Prostate gland (tissue), 2 donors: Measurements from ENCODE around the gene TAF5L. TPM values are rescaled to one million over a fixed set of nuclear protein-coding genes. Genes with fewer than 3 reads are reported as not detected.

Experiments
- DNase-seq: peaks from one replicate; pipeline ENCODE4 v3.0.0-alpha.2; 2019; ENCODE audit warnings: low spot score
- H3K27ac ChIP-seq, 2 donors: fragments of 200-600 bp; sonication (generic); 2 replicates each; pipeline ENCODE4 v1.5.1; 2017 to 2019
- H3K27me3 ChIP-seq: fragments of 200-600 bp; sonication (generic); replicated peaks from 2 replicates; pipeline ENCODE4 v1.5.1; 2019; ENCODE audit not compliant: insufficient read depth
- H3K36me3 ChIP-seq, 2 donors: fragments of 200-600 bp; sonication (generic); 1 replicate in 1 of 2; 2 replicates in 1 of 2; pipeline versions ENCODE4 v1.5.1 to v1.8.1; 2017 to 2019
- H3K4me1 ChIP-seq: fragments of 200-600 bp; sonication (generic); replicated peaks from 2 replicates; pipeline ENCODE4 v1.5.1; 2019
- H3K4me3 ChIP-seq, 2 donors: fragments of 200-600 bp; sonication (generic); 2 replicates each; pipeline ENCODE4 v1.5.1; 2017 to 2019
- H3K9me3 ChIP-seq: fragments of 200-600 bp; sonication (generic); 2 replicates; pipeline ENCODE4 v1.5.1; 2017
- CTCF ChIP-seq, 4 experiments: fragments of 200-600 bp in 2 of 4; fragments of 450-650 bp in 2 of 4; sonication (generic) in 2 of 4; IDR thresholded peaks; 1 replicate in 3 of 4; 2 replicates in 1 of 4; pipeline ENCODE4 v1.5.1; 2016 to 2019; ENCODE audit warnings: antibody characterized with exemption in 4 of 4, mild to moderate bottlenecking in 2 of 4, moderate library complexity in 2 of 4
- POLR2A ChIP-seq: fragments of 450-650 bp; IDR thresholded peaks from one replicate; pipeline ENCODE4 v1.6.1; 2016; ENCODE audit warnings: antibody characterized with exemption, mild to moderate bottlenecking
- POLR2AphosphoS5 ChIP-seq: sonication (generic); formaldehyde crosslinking; IDR thresholded peaks from one replicate; pipeline ENCODE4 v1.6.1; 2017; ENCODE audit warnings: antibody characterized with exemption
- whole genome bisulfite sequencing: methylation state at CpG from one replicate; pipeline ENCODE4 v1.1.5; 2018; 5-methylcytosine and 5-hydroxymethylcytosine counted together
- intact Hi-C: fragments of 100-400 bp; cut with DNase I; formaldehyde crosslinking; loops from one replicate; pipeline ENCODE4 v1.14.2; 2022
- total RNA-seq, 2 donors: library from RNA; depleted of rRNA; stranded (reverse); fragments of >200 nt; gene quantifications; one replicate each; pipeline ENCODE4 v1.1.0, GENCODE V29; 2016

The TAF5L gene
- total RNA-seq, 2 donors from 2014 or later: 14.0 to 17.2 TPM

GRCh38 chr1:229614701-229615100 lies 11.2 kb downstream of the TAF5L start:
- no peaks in the 10 kb centered on the region for H3K9me3 ChIP-seq
- DNase-seq: no peak
- H3K36me3 ChIP-seq: peaks cover 0 to 17% of the 10 kb centered on the region in 2 donors
- TF ChIP-seq CTCF (IDR thresholded peaks at IDR 0.05): no peak
- TF ChIP-seq POLR2AphosphoS5: no peak
- no peak for TF ChIP-seq POLR2A
- H3K27me3 ChIP-seq: no peaks in the 10 kb centered on the region
- no peak overlapping the region for H3K4me3 ChIP-seq
- 71% methylated on average over 2 of the region's 2 CpGs for WGBS
- H3K4me1 ChIP-seq: no peaks in the 10 kb centered on the region
- H3K27ac ChIP-seq: no peak overlapping the region
- intact Hi-C loops: no loop called here

DNA sequence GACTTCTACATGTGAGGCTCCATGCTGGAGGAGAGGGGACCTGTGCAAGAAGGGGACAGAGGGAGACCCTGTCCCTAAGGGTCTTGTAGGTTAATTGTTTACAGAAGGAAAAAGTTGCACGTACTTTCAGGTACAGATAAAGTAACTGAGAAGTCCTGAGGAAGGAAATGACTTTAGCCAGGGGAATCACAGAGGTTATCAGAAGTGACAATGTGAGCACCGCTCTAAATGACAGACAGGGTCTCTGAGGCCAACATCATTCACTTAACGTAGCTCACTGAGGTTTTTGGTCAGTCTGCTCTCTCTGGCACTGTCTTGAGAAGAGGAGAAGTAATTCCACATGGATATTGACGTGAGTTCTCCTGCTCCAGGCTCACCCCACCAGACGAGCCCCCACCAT lies 12.0 kb downstream of the TAF5L start:
- Histone ChIP-seq H3K4me3 (no peak overlapping the region), H3K9me3 (no peaks in the 10 kb centered on the region), H3K4me1 (no peaks in the 10 kb centered on the region), H3K27ac (no peak overlapping the region), H3K36me3 (peaks cover 0 to 17% of the 10 kb centered on the region in 2 donors), H3K27me3 (no peaks in the 10 kb centered on the region)
- no peak for TF ChIP-seq CTCF (IDR thresholded peaks at IDR 0.05)
- 88% methylated on average over 5 of the region's 5 CpGs for WGBS
- DNase-seq: no peak
- intact Hi-C loops: no loop called here

DNA sequence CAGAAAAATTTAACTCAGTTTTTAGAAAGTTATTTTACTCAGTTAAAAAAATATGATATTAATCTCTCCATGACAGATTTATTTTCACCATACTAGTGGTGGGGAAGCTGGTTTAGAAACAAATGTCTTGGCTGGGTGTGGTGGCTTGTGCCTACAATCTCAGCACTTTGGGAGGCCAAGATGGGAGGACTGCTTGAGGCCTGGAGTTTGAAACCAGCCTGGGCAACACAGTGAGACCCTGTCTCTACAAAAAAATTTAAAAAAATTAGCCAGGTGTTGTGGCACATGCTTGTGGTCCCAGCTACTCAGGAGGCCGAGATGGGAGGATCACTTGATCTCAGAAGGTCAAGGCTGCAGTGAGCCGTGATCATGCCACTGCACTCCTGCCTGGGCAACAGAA lies 17.3 kb downstream of the TAF5L start:
- Histone ChIP-seq H3K27ac (no peak overlapping the region), H3K4me1 (no peaks in the 10 kb centered on the region), H3K36me3 (peaks cover 0 to 17% of the 10 kb centered on the region in 2 donors), H3K27me3 (no peaks in the 10 kb centered on the region), H3K4me3 (no peak overlapping the region), H3K9me3 (no peaks in the 10 kb centered on the region)
- DNase-seq: no peak
- TF ChIP-seq POLR2A (no peak), CTCF (IDR thresholded peaks at IDR 0.05) (no peak), POLR2AphosphoS5 (no peak)
- 98% methylated on average over 2 of the region's 2 CpGs for WGBS
- intact Hi-C loops: no loop called here

- DNase-seq: no peak
- TF ChIP-seq POLR2A: no peak
- no peak for TF ChIP-seq POLR2AphosphoS5
- TF ChIP-seq CTCF (IDR thresholded peaks at IDR 0.05): no peak
- Histone ChIP-seq H3K36me3 (peaks cover 0 to 10% of the 10 kb centered on the region in 2 donors), H3K4me1 (no peaks in the 10 kb centered on the region), H3K27me3 (no peaks in the 10 kb centered on the region), H3K4me3 (no peak overlapping the region), H3K9me3 (no peaks in the 10 kb centered on the region), H3K27ac (no peak overlapping the region)
- intact Hi-C loops: no loop called here
- WGBS: 89% methylated on average over 2 of the region's 2 CpGs
Observed at GRCh38 chr1:229607370-229607769, 18.6 kb downstream of the TAF5L start.

DNA sequence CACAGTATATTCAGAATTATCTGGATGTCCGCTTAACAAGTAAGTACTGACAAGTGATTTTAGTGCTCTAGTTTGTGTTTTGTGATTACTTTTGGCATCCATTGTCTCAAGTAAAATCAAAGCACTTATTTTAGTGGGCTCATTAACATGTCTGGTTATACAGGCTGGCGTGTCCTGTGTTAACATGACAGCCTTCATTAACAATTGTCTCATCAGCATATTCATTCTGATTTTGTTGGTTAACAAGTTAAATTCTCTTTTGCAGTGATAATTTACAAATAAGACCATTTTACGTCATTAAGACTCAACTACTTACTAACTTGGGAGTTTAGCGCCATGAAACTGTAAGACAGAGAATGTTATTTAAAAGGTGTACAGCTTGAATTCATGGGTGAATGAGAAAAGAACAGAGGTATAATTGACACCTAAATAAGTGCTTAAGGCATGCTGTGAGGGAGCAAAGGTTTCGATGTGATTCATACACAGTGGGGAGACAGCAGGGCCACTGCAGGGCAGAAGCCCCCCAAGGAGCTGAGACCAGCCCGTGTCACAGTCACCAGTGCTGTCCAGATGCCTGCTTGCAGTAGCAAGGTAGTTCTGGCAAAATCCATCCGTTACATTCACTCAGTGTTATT lies 22.4 kb downstream of the TAF5L start:
- Histone ChIP-seq H3K9me3 (no peaks in the 10 kb centered on the region), H3K36me3 (no peaks in the 10 kb centered on the region), H3K27ac (no peak overlapping the region), H3K27me3 (no peaks in the 10 kb centered on the region), H3K4me3 (no peak overlapping the region), H3K4me1 (no peaks in the 10 kb centered on the region)
- DNase-seq: no peak
- WGBS: 89% methylated on average over 7 of the region's 7 CpGs
- intact Hi-C loops: no loop called here
- no peak for TF ChIP-seq CTCF (IDR thresholded peaks at IDR 0.05)
- TF ChIP-seq POLR2AphosphoS5: no peak
- TF ChIP-seq POLR2A: no peak
